Neural crest cell (in vitro differentiated cells): Measurements from ENCODE around the gene TWSG1. TPM values are rescaled to one million over a fixed set of nuclear protein-coding genes. Genes with fewer than 3 reads are reported as not detected.

ENCODE experiments used
- DNase-seq: peaks from one replicate; pipeline ENCODE4 v3.0.0; 2021; ENCODE audit warnings: low read depth, mixed read lengths, low spot score
- H3K27ac Mint-ChIP-seq: one replicate; pipeline ENCODE4 v1.8.0; 2021; ENCODE audit warnings: mild to moderate bottlenecking, mixed read lengths; ENCODE audit not compliant: unreplicated experiment
- H3K27me3 Mint-ChIP-seq: 2 replicates; pipeline ENCODE4 v1.8.0; 2021; ENCODE audit warnings: low read depth, mild to moderate bottlenecking, mixed read lengths
- H3K36me3 Mint-ChIP-seq: 2 replicates; pipeline ENCODE4 v1.8.0; 2021; ENCODE audit warnings: low read depth, mild to moderate bottlenecking, mixed read lengths
- H3K4me1 Mint-ChIP-seq: 2 replicates; pipeline ENCODE4 v1.8.0; 2021; ENCODE audit warnings: mixed read lengths
- H3K4me3 Mint-ChIP-seq: one replicate; pipeline ENCODE4 v1.8.0; 2021; ENCODE audit warnings: mild to moderate bottlenecking, mixed read lengths
- H3K9me3 Mint-ChIP-seq: 2 replicates; pipeline ENCODE4 v1.8.0; 2021; ENCODE audit warnings: mixed read lengths
- total RNA-seq: library from RNA; stranded (reverse); gene quantifications from 2 replicates; pipeline ENCODE4 v1.2.1, GENCODE V29; 2021
- TF ChIP-seq, protein P1 (sequence below): fragments of 200-600 bp; sonication (generic); conservative IDR thresholded peaks from 2 replicates; pipeline ENCODE4 v1.5.0; 2021; ENCODE audit warnings: antibody characterized with exemption, mild to moderate bottlenecking

Gene TWSG1
- total RNA-seq, 1 donor from 2014 or later, result 50.4 TPM

- Mint-ChIP-seq H3K4me1 (no peaks in the 10 kb centered on the region), H3K27ac (peak overlapping the region; percentile 5), H3K9me3 (peaks cover 3% of the 10 kb centered on the region), H3K36me3 (peaks cover 17% of the 10 kb centered on the region), H3K4me3 (no peak overlapping the region), H3K27me3 (no peaks in the 10 kb centered on the region)
- TF ChIP-seq, protein P1, sequence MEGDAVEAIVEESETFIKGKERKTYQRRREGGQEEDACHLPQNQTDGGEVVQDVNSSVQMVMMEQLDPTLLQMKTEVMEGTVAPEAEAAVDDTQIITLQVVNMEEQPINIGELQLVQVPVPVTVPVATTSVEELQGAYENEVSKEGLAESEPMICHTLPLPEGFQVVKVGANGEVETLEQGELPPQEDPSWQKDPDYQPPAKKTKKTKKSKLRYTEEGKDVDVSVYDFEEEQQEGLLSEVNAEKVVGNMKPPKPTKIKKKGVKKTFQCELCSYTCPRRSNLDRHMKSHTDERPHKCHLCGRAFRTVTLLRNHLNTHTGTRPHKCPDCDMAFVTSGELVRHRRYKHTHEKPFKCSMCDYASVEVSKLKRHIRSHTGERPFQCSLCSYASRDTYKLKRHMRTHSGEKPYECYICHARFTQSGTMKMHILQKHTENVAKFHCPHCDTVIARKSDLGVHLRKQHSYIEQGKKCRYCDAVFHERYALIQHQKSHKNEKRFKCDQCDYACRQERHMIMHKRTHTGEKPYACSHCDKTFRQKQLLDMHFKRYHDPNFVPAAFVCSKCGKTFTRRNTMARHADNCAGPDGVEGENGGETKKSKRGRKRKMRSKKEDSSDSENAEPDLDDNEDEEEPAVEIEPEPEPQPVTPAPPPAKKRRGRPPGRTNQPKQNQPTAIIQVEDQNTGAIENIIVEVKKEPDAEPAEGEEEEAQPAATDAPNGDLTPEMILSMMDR, result no peak
- DNase-seq, result no peak
Measured at GRCh38 chr18:9403795-9404564, 69.4 kb downstream of the TWSG1 start.

DNA sequence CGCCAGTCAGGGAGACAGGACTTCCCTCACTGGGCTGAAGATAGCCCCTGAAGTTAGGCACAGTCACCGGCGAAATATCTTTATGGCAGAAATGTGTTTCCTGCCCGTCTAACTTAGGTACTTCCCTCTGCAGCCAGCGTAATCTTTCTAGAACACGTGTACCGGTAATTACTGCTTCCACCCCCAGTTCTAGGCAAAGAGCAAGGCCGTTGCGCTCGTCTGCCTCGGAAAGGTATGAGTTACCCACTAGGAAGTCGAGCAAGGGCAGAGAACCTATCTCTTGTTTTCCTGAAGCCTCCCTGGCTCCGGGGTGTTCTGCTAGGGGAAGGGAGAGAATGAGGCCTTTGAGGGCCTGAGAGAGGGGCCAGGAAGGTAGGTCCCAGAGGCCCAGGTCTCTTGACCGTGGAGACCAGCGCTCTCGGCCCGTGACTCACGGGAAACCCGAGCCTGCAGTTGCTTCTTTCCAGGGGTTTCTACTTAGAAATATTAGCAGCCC is 70.0 kb downstream of the TWSG1 start:
- Mint-ChIP-seq H3K27ac (no peak overlapping the region), H3K4me1 (no peaks in the 10 kb centered on the region)
- TF ChIP-seq, protein P1, result no peak

DNA sequence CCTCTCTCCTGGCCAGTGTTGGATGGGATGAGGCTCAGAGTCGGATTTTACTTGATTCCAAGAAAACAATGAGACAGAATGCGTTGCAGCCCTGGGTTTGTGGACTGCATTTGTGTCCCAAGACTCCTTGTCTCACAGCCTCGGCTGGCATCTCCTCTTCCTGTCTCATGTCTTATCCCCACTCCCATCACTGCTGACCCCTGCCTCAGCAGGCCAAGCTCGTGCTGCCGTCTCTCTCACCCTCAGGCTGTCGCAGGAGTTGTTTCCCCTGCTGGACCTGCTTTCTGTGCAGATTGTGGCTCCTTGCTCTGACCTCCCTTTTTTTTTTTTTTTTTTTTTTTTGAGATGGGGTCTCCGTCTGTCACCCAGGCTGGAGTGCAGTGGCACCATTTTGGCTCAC is 70.6 kb downstream of the TWSG1 start:
- Mint-ChIP-seq H3K36me3 (peaks cover 17% of the 10 kb centered on the region), H3K4me3 (no peak overlapping the region), H3K9me3 (peaks cover 3% of the 10 kb centered on the region), H3K27ac (no peak overlapping the region), H3K4me1 (no peaks in the 10 kb centered on the region), H3K27me3 (no peaks in the 10 kb centered on the region)
- TF ChIP-seq, protein P1, result no peak
- no peak for DNase-seq

More for the DNA sequence above, 70.0 kb downstream of the TWSG1 start:
- H3K27me3 Mint-ChIP-seq, result no peaks in the 10 kb centered on the region
- no peak overlapping the region for H3K4me3 Mint-ChIP-seq
- H3K36me3 Mint-ChIP-seq, result peaks cover 17% of the 10 kb centered on the region
- no peak for DNase-seq
- peaks cover 3% of the 10 kb centered on the region for H3K9me3 Mint-ChIP-seq

GRCh38 chr18:9405977-9406376 is 71.4 kb downstream of the TWSG1 start:
- no peak overlapping the region for H3K27ac Mint-ChIP-seq
- TF ChIP-seq, protein P1, result no peak
- peaks cover 3% of the 10 kb centered on the region for H3K9me3 Mint-ChIP-seq
- DNase-seq, result no peak
- peaks cover 17% of the 10 kb centered on the region for H3K36me3 Mint-ChIP-seq
- H3K27me3 Mint-ChIP-seq, result no peaks in the 10 kb centered on the region
- H3K4me1 Mint-ChIP-seq, result no peaks in the 10 kb centered on the region
- H3K4me3 Mint-ChIP-seq, result no peak overlapping the region

DNA sequence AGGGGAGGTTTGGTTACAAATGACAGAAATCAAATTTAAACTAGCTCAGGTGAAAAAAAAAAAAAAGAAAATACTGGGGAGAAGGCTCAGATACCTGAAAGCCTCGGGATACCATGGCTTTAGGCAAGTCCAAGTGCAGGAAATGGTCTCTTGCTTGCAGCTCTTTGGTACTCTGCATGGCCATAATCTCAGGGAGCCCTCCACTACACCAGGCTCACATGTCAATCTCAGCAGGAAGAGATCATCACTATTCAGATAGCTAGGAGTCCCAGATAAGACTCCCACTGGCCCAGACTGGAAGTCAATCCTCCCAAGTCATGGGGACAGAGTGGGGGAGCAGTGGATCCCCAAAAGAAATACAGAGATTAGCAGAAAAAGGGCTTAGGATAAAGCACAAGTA is 75.9 kb downstream of the TWSG1 start:
- Mint-ChIP-seq H3K4me1 (no peaks in the 10 kb centered on the region), H3K4me3 (no peak overlapping the region), H3K9me3 (no peaks in the 10 kb centered on the region), H3K36me3 (peaks cover 5% of the 10 kb centered on the region), H3K27ac (no peak overlapping the region), H3K27me3 (no peaks in the 10 kb centered on the region)
- TF ChIP-seq, protein P1, result no peak
- no peak for DNase-seq
